HG03565 (cell line): Measurements from ENCODE around the gene BMP6.
A peak's percentile ranks its signal among the peaks of the same experiment; 100 is the strongest.
"Not testable (repeated sequence)": the region's sequence is repeated elsewhere in the genome, so short reads cannot be mapped to it uniquely, and the experiment has no call there.

ENCODE experiments used
- ATAC-seq: cut with Tn5 transposase; IDR thresholded peaks from one replicate; pipeline ENCODE4 v1.9.1; 2021; ENCODE audit warnings: mild to moderate bottlenecking, moderate library complexity; ENCODE audit not compliant: unreplicated experiment

BMP6 gene

DNA sequence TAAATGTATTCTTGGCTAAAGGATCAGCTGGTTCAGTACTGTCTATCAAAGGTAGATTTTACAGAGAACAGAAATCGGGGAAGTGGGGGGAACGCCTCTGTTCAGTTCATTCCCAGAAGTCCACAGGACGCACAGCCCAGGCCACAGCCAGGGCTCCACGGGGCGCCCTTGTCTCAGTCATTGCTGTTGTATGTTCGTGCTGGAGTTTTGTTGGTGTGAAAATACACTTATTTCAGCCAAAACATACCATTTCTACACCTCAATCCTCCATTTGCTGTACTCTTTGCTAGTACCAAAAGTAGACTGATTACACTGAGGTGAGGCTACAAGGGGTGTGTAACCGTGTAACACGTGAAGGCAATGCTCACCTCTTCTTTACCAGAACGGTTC is 154.8 kb downstream of the BMP6 start:
- ATAC-seq = no peak

DNA sequence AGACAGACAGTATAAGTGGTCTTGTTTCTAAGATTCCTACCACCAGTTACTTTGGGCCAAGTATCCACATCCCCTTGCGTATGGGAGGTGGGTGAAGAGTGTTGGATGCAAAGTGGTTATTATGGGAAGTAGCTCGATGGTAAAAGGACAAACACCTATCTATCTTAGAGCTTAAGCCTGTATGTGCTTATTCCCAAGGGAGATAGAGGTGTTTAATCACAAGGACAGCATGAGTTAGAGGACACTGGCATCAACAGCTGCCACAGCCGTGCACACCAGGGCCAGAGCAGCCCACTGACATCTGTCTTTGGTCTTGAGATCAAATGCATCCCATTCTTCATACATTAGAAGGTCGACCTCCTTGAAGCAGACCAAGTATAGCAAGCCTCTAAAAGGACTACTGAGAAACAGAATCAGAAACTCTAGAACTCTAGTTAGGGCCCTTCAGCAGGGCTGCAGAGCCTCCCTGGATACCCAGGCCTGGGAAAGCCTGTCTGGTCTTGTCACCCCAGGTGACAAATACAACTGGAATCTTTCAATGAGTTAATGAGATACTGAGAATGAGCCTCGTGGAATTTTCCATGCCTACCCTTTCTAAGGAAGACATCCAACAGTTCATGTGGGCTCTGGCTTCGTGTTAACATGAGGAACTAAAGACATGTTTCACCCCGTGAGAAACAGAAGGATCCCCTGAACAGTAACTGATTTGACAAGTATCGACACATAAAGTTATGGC is 156.0 kb downstream of the BMP6 start:
- ATAC-seq = no peak

DNA sequence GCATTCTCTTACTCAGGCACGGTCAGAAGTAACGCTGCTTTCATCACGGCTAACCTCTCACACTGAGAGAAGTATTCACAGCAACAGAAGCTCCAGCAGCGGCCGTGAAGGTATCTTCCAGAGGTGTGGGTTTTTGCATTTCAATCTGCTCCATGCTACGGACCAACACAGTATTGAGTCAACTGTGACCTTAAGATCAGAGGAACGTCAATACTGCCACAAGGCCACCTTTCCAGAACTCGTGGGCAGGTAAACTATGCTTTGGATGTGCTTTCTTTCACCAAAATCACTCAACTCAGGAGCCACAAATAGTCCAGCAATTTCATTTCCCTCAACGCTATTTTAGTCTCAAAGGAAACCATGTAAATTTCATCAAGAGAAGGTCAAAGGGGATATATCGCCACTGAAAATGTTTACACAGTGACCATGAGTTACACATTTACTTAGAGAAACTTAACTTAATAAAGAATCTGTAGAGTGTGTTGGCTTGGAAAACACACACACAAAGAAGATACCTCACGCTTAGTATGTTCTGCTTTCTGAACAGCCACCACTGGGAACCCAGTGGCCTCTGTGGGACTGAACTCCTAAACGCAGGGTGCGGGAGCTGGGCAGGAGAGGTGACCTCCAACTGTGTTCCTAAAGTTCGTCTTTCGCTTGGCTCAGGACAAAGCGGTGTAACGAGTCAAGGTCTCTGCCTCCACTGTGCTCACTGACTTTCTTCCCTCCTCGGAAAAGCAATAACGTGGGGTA is 156.8 kb downstream of the BMP6 start:
- ATAC-seq = no peak

DNA sequence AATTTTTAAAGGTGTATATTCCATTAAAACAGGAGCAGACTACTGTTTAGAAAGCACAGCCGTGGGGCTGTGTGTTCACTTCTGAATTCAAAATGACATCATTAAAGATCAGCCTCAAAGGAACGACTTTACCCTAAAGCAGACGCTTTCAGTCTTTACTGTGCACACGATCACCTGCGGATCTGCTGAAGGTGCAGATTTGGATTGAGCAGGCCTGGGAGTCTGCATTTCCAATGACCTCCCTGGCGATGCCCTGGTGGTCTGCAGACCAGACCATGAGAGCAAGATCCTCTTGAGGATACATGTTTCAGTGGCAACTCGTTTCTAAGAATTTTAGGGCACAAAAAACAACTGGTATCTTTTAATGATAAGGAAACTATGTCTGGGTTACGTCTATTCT is 157.5 kb downstream of the BMP6 start:
- ATAC-seq = no peak

DNA sequence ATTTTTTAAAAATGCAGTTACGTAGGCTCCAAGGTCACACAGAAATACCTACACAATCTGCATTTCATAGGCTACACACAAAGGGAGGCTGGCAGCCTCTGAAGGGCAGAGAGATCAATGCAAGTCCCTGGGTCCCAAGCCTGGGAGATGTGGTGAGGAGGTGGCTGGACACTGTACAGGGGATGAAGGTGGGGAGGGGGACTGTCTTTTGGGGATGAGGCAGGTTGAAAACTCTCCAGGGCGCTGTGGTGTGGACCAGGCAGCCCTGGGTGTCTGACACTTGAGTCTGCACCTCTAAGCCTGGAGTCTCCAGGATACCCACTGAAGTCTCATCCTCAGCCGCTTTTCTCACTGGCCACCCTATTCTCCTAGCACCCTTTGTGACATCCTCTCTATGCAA is 160.2 kb downstream of the BMP6 start:
- no peak for ATAC-seq

DNA sequence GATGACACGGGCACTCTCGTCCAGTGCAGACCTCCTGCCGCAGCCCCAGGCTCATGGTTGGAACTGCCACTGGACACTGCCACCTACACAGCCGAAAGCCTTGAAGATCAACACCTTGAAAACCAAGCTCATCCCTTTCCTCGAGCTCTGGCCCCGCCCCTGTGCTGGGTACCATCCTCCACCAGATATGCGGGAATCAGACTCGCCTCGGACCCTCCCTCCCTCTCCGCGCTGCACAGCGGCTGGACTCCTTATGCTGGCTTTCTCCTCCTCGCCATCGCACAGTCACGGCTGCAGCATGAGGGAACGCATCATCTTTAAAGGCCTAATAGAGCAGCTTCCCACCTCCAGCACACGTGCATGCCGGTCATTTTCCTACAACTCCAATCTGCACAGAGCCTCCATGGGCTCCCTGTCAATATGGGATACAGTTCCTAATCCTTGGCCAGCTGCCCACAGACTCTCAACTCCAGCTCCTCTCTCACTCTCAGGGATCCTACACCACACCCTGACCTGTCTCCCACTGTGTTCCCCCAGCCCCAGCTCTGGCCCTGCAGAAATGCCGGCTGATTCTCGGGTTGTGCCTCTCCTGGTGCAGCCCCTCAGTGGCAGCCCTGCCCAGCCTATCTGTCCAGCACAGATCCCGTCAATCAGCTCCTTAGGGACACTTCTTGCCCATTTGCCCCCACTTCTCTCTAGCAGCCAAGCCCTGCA is 161.5 kb downstream of the BMP6 start:
- no peak for ATAC-seq

DNA sequence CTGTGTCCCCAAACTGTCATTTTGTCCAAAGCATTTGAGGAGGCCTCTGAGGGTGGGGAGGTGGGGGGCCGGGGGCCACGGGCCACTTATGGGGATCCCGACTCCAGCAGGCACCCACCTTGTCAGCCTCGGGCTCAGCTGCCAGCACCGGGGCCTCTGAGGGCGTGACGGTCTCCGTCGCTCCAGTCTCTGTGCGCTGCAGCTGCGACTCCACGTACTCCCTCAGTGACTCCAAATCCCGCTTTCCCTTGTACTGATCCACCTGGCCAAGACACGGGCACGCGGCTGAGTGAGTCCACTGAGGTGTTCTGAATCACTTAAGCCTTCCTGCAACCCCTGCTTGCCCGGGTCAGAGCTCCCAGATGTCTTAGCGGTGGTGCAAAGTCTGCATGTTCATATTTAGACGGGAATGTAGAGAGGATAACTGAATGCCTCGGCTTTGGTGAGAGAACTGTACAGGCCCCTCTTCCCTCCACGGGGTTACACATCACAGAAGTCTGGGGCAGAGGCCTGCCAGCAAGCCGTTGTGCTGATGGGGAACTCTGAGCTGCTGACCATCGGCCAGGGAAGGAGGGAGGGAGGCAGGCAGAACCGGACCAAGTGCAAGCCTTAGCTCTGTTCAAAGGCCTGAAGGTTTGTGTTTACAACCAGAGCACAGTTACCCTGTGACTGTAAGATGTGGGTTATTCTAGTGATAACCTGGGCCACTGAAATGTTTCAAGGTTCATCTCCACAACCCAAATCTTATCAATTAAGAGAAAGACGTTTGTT is 162.9 kb downstream of the BMP6 start:
- no peak for ATAC-seq

DNA sequence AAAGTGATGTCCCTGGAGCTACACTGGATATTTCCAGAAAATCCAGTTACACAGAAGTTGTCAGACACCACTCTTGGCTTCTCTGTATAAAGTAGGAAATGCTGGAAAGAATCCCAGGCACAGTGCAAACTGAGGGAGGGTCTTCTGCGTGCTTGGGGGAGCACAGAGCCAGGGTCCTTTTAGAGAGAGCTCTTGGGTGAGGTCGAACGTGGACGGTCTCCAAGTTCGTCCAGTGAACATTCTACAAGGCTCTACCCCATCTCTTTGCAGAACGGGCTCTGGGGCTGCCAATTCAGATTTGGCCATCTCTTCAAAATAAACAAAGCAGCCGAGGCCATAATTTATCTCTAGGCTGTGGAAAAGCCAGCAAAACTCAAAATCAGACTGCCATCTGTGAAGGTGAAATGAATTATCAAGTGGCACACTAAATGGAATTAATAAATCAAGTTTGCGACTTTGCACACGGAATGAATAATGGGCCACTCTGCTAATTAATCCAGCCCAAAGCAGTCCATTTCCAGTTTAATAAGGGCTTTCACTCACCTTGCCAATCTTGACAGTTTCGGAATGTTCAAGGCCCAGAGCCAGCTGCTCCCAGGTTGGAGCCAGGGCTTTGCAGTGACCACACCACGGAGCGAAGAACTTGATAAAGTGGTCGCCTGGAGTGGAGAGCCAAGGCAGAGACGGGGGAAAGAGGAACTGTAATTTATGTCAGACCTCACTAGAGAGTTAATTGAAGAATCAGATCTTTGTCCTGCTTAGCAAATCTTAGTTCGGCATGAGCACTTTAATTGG is 165.4 kb downstream of the BMP6 start:
- no peak for ATAC-seq

DNA sequence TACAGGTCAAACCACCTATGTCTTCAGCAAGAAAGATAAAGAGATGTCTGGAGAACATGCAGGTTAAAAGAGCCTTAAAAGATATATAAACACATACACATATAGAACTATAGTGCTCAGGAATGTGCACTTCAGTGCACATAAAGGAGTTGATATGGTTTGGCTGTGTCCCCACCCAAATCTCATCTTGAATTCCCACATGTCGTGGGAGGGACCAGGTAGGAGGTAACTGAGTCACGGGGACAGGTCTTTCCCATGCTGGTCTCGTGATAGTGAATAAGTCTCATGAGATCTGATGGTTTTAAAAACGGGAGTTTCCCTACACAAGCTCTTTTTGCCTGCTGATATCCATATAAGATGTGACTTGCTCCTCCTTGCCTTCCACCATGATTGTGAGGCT is 166.5 kb downstream of the BMP6 start:
- ATAC-seq = not testable (repeated sequence)

DNA sequence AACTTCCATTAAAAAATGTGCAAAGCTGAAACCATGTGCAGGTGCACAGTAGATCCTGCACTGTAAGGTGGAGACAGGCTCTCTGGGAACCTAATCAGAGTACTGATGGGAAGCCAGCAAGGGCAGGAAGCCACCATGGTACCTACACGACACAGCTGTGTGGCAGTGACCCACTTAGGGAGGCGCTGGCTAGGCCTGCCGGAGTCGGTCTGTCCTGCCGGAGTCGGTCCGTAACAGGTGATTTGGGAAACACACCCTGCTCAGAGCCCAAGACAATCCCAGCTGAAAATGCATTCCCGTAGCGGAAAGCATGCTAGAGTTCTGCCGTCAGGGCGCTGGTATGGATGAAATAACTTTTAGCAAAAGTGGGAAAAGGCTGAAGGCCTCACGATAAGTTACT is 167.4 kb downstream of the BMP6 start:
- no peak for ATAC-seq

DNA sequence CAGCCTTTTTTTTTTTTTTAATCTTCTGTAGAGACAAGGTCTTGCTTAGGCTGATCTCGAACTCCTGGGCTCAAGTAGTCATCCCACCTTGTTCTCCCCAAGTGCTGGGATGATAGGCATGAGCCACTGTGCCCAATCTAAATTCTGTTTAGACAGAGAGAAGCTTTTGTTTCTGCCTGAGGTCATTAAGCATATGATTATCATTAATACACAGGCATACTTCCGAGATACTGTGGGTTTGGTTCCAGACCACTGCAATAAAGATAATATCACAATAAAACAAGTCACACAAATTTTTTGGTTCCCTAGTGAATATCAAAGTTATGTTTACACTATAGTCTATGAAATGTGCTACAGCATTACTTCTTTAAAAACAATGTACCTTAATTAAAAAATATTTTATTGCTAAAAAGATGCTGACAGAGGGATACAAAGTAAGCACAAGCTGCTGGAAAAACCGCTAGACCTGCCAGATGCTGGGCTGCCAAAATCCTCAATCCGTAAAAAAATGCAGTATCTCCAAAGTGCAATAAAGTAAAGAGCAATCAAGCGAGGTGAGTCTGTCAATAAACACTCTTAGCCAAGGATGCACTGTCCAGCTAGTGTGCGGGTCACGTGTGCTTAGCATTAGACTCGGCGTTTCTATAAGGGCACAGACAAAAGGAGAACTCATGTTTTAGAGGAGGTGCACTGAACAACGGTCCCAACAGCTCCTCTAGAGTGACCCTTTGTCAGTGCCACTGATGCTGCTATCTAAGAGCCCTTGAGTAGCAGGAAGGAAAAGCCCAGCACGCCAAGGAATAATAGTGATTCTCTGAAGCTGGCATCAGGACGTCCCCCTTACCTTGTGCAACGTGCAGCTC is 168.6 kb downstream of the BMP6 start:
- no peak for ATAC-seq

DNA sequence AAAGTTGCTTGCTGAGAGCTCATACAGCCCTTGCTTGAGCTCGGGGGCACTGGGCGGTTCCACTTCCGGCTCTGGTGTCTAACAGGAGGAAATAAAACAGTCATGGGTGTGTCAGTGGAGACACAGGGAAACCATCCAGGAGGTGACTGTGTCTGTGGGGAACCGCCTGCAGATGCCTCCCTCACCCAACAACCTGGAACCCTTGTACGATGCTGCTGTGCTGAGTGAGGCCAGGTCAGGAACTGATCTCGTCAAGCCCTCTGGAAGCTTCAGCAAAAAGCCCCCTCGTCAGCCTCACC is 169.2 kb downstream of the BMP6 start:
- ATAC-seq = no peak

DNA sequence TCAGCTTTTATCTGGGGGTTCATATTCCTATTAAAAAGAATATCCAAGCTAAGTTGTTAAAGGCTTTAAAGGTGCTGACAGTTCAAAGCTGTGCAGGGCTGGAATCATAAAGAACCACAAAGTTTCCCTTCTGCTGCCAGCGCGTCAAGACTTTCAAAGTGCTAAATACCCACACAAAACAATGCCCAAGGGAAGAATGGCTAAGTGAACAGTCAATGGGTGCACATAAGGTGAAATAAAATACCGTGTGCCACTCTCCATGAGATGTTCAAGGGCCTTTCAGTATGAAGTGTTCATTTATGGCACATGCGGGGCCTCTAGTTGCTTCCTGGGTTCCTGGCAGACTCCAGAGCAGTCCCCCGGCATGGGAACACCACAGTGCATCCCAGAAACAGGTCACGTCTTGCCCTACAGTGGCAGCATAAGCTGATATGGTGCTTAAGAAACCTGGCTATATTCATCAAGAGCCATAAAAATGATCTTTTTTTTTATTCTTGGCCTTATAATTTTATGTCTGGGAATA is 170.6 kb downstream of the BMP6 start:
- ATAC-seq = no peak

DNA sequence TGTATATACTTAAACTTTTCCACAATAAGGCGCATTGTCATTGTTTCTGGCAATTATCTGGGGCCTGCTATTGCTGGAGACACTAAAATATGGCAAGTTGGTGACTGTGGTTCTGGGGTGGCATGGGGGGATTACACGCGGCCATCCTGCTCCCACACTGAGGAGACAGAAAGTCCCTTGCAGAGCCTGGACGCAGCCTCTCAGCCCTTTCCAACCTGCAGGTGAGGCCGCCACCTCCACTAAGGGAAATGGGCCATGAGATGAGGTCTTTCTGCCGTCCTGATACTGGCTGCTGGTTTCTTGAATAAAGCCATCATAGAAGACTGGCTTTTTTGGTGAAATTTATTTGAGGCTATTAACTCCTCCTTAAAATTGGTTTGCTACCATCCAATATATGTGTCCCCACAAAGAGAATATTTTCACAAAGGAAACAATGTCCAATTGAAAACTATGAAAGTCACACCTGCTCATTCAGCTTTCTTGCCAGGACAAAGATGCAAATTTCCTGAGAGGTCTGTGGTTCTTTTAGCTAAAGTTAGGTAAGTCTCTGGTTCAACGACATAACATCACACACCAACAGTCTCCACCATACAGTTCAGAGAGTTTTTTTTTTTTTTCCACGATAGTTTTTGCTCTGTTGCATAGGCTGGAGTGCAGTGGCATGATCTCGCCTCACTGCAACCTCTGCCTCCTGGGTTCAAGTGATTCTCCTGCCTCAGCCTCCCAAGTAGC is 171.7 kb downstream of the BMP6 start:
- ATAC-seq = peak; percentile 77

DNA sequence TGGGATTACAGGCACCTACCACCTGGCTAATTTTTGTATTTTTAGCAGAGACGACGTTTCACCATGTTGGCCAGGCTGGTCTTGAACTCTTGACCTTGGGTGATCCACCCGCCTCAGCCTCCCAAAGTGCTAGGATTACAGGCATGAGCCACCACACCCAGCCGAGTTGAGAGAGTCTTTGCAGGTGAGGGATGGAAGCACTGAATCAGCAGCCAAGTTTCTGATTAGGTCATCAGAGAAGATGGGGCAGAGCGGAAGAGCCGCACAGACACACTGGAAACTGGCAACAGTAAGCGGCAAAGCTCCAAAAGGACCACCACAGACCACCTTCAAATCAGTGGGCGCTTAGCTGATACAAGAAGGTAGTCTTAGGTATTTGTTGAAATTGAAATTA is 172.3 kb downstream of the BMP6 start:
- not testable (repeated sequence) for ATAC-seq

DNA sequence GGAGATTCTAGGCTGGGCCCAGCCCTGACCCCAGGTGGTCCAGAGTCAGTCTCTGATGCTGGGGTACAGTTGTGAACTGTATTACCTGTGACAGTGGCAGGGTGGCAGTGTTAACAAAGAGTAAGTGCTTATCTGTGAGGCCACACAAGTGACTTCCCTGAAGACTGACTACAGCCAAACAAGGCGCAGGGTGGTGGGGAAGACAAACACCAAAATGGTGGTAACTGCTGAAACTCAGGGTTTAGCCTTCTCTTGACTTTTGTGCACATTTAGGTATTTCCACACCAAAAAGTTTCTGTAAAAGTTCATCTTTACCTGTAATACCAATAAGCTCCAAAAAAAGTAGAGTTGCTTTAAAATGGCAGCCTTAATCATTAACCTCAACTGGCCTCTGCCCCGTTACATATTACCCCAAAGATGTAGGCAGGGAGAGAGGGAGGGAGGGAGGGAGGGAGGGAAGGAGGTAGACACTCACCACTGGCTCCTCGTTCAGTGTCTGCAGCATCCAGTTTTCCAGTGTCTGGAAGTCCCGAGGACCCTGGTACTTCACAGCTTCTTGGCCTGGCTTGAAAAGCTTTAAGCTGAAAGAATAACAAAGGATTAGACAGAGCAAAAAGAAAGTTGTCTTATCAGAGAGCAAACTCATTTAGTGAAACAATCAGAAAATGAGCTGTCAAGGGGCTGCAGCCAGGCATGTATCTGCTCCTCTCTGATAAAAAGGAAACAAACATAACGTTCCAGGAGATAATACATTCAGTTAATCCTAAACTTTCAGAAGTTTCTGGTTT is 173.4 kb downstream of the BMP6 start:
- ATAC-seq = no peak

DNA sequence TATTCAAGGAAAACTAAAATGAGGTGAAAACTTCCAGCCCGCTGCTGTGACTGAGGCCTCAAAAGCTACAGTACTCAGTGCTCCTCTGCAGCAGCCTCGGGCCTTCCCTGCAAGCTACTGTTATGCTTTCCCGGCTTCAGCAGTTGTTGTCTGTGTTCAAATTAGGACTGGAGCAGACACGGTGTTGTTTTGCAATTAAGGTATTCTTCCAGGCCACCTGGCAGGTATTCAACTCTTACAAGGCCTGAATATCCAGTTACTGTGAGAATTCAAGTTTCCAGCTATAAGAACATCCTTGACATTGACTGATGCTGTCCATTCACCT is 174.0 kb downstream of the BMP6 start:
- ATAC-seq = no peak

DNA sequence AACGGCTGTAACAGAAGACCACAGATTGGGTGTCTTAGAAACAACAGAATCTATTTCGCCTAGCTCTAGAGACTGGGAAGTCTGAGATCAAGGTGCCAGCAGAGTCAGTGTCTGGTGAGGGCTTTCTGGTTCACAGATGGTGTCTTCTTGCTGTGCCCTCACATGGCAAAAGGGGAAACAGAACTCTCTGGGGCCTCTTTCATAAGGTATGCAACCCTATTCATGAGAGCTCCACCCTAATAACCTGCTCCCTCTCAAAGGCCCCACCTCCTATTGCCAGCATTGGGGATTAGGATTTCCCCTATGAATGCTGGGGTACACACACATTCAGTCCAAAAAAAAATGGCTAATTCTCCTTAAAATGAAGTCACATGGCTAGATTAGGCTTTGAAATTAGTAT is 174.7 kb downstream of the BMP6 start:
- no peak for ATAC-seq
